ENCODE measurements around the gene RECQL5. TPM values are rescaled to one million over a fixed set of nuclear protein-coding genes. Genes with fewer than 3 reads are reported as not detected.
A peak's percentile ranks its signal among the peaks of the same experiment; 100 is the strongest.

The RECQL5 gene
- total RNA-seq, 1 experiment from 2014 or later: 71.3 TPM

DNA sequence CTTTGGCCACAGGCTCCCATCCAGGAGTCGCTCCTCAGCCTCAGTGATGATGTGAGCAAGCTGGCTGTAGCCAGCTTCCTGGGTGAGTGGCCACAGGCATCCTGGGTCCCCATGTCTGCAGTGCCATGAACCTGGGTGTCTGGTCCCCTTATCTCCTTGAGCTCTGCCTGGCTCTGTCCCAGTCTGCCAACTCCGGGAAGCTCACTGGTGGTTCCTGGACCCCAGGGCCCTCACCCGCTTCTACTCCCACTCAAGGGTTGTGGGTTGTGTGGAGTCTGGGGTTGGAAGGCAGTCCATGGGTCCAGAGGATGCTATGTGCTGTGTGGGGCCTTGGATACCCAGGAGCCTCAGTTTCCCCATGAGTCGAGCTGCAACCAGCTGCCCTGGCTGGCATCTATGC, 45.5 kb downstream of the RECQL5 start:
- no peak overlapping the region for H3K27ac Mint-ChIP-seq (ENCODE audit: unreplicated experiment)

DNA sequence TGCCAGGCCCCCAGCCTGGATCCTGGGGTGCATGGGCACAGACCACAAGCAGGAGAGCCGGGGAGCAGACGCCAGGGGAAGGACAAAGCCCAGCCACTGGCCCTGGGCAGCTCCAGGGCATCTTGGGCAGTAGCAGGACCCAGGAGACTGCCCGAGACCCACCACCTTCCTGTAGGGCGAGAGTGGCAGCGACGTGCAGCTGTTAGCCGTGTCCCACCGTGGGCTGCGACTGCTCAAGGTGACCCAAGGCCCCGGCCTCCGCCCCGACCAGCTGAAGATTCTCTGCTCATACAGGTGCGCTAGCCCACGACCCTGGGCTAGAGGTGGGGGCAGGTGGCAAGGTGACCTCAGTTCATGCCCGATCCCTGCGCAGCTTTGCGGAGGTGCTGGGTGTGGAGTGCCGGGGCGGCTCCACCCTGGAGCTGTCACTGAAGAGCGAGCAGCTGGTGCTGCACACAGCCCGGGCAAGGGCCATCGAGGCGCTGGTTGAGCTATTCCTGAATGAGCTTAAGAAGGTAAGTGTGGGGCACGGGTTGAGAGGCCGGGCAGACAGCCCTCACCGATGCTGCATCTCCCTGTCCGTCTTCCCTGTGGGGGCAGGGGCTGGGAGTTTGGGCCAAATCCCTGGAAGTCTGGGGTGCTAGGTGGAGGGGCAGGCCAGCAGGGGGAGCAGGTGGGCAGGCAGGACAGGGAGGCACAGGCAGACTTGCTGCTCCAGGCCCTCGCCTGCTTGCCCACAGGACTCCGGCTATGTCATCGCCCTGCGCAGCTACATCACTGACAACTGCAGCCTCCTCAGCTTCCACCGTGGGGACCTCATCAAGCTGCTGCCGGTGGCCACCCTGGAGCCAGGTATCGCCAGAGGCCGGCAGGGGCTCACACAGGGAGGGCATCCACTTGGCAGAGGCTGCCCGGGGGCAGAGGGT, 47.2 kb downstream of the RECQL5 start:
- Mint-ChIP-seq H3K4me3 (ENCODE audit: low read depth, unreplicated experiment) (no peak overlapping the region), H3K4me1 (ENCODE audit: low read depth, unreplicated experiment) (peaks cover 37% of the 10 kb centered on the region), H3K36me3 (ENCODE audit: insufficient read depth, unreplicated experiment) (peaks cover 53% of the 10 kb centered on the region), H3K9me3 (ENCODE audit: low read depth, unreplicated experiment) (no peaks in the 10 kb centered on the region), H3K27me3 (ENCODE audit: unreplicated experiment) (no peaks in the 10 kb centered on the region), H3K27ac (ENCODE audit: unreplicated experiment) (peak overlapping the region; percentile 60)
- CTCF ChIA-PET: interaction anchor here (0.9 to 1.2 kb wide), 2 partner anchors 13 to 21 kb away, joined by 4 to 5 read pairs; partner anchors contain the start of gene SMIM5
- DNase-seq: peak; percentile 76
- intact Hi-C loops (cut with micrococcal nuclease; ENCODE audit: unreplicated experiment): no loop called here
- BruUV-seq (replicated peaks): no TSS peak
- TF ChIP-seq, protein P1, sequence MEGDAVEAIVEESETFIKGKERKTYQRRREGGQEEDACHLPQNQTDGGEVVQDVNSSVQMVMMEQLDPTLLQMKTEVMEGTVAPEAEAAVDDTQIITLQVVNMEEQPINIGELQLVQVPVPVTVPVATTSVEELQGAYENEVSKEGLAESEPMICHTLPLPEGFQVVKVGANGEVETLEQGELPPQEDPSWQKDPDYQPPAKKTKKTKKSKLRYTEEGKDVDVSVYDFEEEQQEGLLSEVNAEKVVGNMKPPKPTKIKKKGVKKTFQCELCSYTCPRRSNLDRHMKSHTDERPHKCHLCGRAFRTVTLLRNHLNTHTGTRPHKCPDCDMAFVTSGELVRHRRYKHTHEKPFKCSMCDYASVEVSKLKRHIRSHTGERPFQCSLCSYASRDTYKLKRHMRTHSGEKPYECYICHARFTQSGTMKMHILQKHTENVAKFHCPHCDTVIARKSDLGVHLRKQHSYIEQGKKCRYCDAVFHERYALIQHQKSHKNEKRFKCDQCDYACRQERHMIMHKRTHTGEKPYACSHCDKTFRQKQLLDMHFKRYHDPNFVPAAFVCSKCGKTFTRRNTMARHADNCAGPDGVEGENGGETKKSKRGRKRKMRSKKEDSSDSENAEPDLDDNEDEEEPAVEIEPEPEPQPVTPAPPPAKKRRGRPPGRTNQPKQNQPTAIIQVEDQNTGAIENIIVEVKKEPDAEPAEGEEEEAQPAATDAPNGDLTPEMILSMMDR (IDR thresholded peaks at IDR 0.05; ENCODE audit: unreplicated experiment): peak; percentile 55

More for the DNA sequence above, 45.5 kb downstream of the RECQL5 start:
- Mint-ChIP-seq H3K4me3 (ENCODE audit: low read depth, unreplicated experiment) (no peak overlapping the region), H3K9me3 (ENCODE audit: low read depth, unreplicated experiment) (no peaks in the 10 kb centered on the region), H3K4me1 (ENCODE audit: low read depth, unreplicated experiment) (peaks cover 29% of the 10 kb centered on the region), H3K36me3 (ENCODE audit: insufficient read depth, unreplicated experiment) (peaks cover 50% of the 10 kb centered on the region), H3K27me3 (ENCODE audit: unreplicated experiment) (no peaks in the 10 kb centered on the region)
- DNase-seq: no peak
- CTCF ChIA-PET: interaction anchor here (0.5 to 1.8 kb wide), 4 partner anchors 8 to 96 kb away, joined by 3 to 7 read pairs (median 6); partner anchors contain the start of genes LLGL2 and SMIM5
- TF ChIP-seq, protein P1 (IDR thresholded peaks at IDR 0.05; ENCODE audit: unreplicated experiment): no peak
- intact Hi-C loops (cut with micrococcal nuclease; ENCODE audit: unreplicated experiment): no loop called here
- no TSS peak for BruUV-seq (replicated peaks)

DNA sequence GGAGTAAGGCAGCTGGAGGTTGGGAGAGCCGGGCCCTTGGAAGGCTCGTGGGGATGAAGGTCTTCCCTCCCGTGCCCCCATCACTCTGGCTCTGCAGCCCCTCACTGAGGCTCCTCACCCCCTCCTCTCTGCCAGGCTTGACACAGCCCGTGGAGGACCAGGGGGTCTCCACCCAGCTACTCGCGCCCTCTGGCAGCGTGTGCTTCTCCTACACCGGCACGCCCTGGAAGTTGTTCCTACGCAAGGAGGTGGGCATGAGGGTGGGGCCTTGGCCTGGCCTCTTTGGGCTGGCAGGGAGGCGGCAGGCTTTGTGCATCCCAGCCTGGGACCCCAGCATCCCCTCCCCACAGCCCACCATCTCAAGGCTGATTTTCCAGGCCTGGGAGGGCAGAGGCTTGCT, 49.3 kb downstream of the RECQL5 start:
- TF ChIP-seq, protein P1 (IDR thresholded peaks at IDR 0.05; ENCODE audit: unreplicated experiment): no peak
- BruUV-seq (replicated peaks): TSS peak; percentile 88
- peak overlapping the region; percentile 97 for H3K27ac Mint-ChIP-seq (ENCODE audit: unreplicated experiment)

DNA sequence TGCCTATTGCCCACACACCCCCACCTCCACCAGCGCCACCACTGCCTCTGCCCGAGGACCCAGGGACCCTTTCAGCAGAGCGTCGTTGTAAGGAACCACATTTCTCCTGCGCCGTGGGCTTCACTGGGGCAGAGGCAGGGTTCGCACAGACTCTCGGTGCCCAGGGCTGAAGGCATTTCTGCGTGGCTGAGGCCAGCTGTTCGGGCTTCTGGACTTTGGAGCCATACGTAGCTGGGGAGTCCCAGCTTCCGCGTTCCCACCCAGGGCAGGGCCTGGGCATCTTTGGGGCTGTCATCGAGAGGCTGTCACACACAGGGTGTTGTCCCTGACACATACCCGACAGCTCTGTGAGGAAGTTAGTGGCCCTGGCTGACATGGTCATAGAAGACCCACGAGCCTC, 49.7 kb downstream of the RECQL5 start:
- no peaks in the 10 kb centered on the region for H3K27me3 Mint-ChIP-seq (ENCODE audit: unreplicated experiment)
- H3K27ac Mint-ChIP-seq (ENCODE audit: unreplicated experiment): peak overlapping the region; percentile 97
- peak; percentile 93 for DNase-seq
- BruUV-seq (replicated peaks): no TSS peak
- peaks cover 37% of the 10 kb centered on the region for H3K36me3 Mint-ChIP-seq (ENCODE audit: insufficient read depth, unreplicated experiment)
- H3K4me1 Mint-ChIP-seq (ENCODE audit: low read depth, unreplicated experiment): peaks cover 29% of the 10 kb centered on the region
- TF ChIP-seq, protein P1 (IDR thresholded peaks at IDR 0.05; ENCODE audit: unreplicated experiment): no peak
- H3K9me3 Mint-ChIP-seq (ENCODE audit: low read depth, unreplicated experiment): no peaks in the 10 kb centered on the region
- intact Hi-C loops (cut with micrococcal nuclease; ENCODE audit: unreplicated experiment): no loop called here
- H3K4me3 Mint-ChIP-seq (ENCODE audit: low read depth, unreplicated experiment): peak overlapping the region; percentile 59
- CTCF ChIA-PET: interaction anchor here (0.5 to 2.1 kb wide), 10 partner anchors 16 to 166 kb away, joined by 3 to 43 read pairs (median 4); partner anchors contain the start of gene SMIM5

More for the DNA sequence above, 49.3 kb downstream of the RECQL5 start:
- no peak for DNase-seq
- no peaks in the 10 kb centered on the region for H3K9me3 Mint-ChIP-seq (ENCODE audit: low read depth, unreplicated experiment)
- intact Hi-C loops (cut with micrococcal nuclease; ENCODE audit: unreplicated experiment): no loop called here
- CTCF ChIA-PET: interaction anchor here (0.5 to 2.1 kb wide), 7 partner anchors 16 to 165 kb away, joined by 3 to 43 read pairs (median 5); partner anchors contain the start of gene SMIM5
- H3K4me1 Mint-ChIP-seq (ENCODE audit: low read depth, unreplicated experiment): peaks cover 32% of the 10 kb centered on the region
- peak overlapping the region; percentile 59 for H3K4me3 Mint-ChIP-seq (ENCODE audit: low read depth, unreplicated experiment)
- H3K27me3 Mint-ChIP-seq (ENCODE audit: unreplicated experiment): no peaks in the 10 kb centered on the region
- H3K36me3 Mint-ChIP-seq (ENCODE audit: insufficient read depth, unreplicated experiment): peaks cover 41% of the 10 kb centered on the region
